CD4-positive, alpha-beta T cell treated with Interleukin-4 for 4 hours (primary cell): ENCODE results near the gene CNRIP1.
"Not testable (repeated sequence)": the region's sequence is repeated elsewhere in the genome, so short reads cannot be mapped to it uniquely, and the experiment has no call there.

Source experiments
- DNase-seq: peaks from one replicate; pipeline ENCODE4 v3.0.0-alpha.2; 2020

The CNRIP1 gene, protein sequence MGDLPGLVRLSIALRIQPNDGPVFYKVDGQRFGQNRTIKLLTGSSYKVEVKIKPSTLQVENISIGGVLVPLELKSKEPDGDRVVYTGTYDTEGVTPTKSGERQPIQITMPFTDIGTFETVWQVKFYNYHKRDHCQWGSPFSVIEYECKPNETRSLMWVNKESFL

DNA sequence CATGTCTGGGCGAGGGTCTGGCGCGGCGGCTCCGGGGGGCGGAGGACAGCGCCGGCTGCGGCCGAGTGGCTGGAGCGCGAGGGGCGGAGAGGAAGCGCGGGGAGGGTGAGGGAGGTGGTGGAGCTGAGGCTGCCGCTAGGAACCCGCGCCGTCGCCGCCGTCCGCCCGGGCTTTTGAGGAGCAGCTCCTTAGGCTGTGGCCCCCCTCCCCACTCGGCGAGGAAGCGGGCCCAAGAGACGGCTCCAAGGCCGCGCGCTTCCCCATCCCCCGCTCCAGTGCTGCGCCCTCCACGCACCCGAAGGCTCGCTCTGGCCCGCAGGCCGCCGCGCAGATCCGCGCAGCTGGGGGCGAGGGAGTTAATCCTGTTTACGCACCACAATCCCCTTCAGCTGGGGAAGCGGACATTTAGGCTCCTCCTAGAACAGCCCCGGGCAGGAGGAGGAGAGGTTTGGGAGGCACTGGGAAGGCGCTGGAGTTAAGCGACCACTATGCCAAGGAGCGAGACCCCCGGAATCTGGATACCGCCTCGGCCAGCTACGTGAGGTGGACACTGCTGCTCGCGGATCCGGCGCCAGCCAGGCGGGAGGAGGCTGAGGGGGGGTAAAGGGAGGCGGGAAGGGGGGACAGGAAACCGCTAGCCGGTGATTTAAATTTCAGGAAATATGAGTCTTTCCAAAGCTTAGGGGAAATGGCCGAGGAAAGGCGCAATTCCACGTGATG is at the start of gene CNRIP1:
TSS of gene CNRIP1 (minus strand) at position 552 of the 720 bp plus-strand sequence. CDS start at position 3, 549 bp downstream.
- no peak for DNase-seq

DNA sequence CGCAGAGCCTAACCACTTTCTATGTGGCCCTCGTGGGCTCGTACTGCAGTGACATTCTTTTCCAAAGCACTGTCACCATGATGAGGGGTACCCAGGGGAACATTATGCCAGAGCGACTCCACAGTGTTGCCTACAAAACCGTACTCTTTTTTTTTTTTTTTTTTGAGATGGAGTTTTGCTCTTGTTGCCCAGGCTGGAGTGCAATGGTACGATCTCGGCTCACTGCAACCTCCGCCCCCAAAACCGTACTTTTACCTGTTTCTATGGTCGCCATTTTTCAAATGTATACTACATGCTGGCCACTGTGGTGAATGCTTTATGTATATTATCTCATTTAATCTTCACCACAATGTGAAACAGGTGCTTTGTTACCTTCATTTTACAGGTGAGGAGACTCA is 49.6 kb upstream of the CNRIP1 start:
- no peak for DNase-seq

DNA sequence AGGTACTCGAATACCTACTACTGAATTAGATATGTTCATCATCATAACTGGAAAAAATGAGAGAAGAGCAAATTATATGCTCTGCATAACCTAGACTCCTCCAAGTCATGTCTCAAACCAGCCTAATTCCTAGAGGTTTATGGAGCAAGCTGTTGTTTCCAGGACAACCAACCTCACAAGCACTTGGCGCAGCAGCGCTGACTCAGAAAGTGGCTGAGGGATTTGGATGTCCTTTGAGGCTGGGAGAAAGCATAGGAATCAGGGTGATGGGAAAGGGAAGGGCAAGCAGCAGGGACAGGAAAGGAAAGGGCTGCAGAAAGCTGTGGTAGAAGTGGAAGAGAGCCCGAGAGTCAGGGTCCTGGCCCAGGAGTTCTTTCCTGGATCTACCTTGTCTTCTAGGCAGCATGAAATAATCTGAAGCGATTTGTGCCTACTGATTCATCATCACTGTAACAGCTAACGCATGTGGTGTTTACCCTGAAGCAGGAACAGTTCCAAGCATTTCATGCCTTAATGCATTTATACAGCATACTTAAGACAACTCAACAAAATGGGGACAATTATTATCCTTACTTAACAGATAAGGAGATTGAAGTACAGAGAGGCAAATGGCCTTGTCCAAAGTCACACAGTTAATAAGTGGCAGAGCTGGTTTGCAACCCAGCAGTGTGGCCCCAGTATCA is 49.0 kb upstream of the CNRIP1 start:
- no peak for DNase-seq

DNA sequence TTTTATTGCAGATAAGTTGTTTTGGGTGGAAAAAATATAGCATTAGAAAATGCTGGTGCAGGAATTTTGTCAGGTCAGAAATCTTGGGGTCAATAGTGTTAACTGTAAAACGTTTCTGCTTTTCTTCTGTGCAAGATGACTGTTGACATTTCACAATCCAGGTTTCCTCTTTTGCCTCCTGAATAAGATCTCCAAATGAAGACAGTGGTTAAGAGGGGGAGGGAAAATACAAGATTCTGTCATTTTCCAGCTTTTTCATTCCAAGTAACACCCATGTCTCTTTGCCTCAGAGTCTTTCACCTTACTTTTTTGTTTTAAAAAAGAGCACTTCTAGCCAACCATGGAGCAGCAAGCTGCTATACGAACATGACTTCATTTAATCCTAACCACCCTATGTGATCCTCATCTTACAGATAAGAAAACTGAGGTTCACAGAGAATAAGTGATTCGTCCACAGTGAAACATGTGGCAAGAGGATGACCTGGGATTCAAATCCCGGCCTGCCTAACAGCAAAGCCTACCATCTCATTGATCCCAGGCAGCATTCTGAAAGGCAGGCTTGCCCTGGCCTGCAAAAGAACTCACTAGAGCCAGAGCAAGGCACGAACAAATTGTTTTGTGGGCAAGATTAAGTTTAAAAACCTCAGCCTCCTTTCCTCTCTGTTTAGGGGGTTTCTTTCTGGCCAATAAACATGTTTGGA is 48.4 kb upstream of the CNRIP1 start:
- no peak for DNase-seq

DNA sequence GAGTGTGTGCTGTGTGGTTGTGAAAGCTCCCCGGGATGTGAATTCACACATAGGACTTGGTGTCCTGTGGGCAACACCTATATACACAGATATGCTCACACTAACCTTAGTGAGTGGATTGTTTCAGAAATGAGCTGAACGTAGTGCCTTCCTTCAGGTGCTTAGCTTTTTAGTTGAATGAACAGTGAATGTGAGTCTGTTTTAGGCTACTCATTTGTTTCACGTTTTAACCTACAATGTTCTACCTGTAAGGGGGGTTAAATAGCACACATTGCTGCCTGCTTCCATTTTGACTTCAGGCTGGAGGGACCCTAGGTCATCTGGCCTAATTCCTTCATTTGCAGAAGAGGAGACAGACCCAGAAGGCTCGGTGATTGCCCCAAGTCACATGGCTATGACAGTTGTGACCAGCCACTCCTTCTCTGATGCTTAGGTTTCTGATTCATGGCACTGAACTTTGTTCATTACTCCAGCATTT is 46.4 kb upstream of the CNRIP1 start:
- DNase-seq = peak; percentile 39

DNA sequence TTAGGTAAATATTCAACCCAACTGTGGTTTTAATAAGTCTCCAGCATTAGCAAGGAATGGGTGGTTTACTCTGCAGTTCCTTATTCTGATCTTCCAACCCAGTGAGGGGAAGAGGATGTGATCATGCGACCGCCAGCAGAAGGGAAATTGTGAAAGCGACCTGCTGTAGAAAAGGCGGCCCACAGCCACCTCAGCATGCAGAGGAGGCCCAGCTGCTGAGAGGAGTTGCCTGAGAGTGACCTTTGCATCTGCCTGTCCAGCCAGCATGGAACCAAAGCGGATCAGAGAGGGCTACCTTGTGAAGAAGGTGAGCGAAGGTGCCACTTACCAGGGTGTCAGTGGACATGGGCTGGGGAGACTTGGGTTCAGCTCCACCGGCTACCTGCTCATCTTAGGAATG is 45.3 kb upstream of the CNRIP1 start, which contains the start of gene PLEK:
TSS of gene PLEK (plus strand) at position 196 of the 400 bp plus-strand sequence. CDS start at position 266, 70 bp downstream.
- peak; percentile 56 for DNase-seq

DNA sequence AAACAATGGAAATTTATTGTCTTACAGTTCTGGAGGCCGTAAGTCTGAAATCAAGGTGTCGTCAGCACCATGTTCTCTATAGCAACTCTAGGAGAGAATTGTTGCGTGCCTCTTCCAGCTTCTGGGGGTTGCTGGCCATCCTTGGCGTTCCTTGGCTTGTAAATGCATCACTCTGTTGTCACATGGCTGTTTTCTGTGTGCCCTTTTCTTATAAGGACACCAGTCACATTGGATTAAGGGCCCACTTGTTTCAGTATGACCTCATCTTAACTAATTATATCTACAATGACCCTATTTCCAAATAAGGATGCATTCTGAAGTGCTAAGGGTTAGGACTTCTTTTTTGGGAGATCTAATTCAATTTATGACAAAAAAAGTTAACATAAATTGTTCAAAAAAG is 44.0 kb upstream of the CNRIP1 start:
- no peak for DNase-seq

DNA sequence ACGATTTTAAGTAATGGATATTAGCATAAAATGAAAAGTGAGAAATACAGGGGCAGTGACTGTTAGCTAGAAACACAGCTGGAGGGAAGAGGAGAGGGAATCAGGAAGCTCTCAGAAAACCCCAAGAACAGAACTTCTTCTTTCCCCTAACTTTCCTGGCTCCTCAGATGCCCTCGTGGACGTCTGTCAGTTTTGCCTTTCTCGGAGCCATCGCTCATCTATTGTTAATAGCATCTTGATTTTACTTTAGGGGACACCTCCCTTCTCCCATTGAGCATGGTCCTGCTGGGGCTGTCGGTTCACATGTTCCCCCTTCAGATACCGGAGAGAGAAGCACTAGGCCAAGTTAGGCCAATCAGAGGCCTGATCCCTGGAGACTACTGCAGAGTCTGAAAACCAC is 43.0 kb upstream of the CNRIP1 start:
- no peak for DNase-seq

DNA sequence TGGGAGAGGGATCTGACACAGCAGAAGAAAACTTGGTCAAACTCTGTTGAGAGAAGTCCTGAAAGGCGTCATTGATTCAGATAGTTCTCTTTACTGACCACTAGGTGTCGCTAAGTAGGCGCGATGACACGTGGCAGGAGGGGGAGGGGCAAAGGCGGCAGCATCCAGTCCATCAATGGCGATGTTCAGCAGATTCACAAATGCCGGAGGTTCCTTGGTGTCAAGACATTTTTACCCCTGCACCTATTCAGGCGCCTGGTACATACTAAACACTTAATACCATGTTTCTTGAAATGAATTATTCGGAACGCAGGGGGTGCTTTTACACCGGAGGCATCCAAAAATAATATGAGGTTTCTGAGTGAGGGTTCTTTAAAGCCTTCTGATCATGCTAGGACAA is 42.3 kb upstream of the CNRIP1 start:
- peak; percentile 83 for DNase-seq

DNA sequence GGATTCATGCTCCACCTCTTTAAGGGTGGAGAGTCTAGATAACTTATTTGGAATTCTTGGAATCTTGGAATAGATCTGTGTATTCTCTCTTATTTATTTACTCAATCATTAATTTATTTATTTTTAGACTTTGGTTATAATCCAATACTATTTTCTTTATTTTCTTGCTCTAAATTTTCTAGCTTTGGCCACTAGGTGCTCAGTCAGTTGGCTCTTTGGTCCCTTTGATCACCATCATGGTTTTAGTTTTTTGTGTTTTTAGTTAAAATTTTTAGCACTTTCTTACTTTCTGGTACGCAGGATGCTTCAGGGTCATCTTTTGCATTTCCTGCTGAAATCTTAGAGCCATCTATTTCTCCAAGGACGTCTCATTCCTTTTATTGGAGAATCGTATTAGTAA is 40.1 kb upstream of the CNRIP1 start:
- no peak for DNase-seq

DNA sequence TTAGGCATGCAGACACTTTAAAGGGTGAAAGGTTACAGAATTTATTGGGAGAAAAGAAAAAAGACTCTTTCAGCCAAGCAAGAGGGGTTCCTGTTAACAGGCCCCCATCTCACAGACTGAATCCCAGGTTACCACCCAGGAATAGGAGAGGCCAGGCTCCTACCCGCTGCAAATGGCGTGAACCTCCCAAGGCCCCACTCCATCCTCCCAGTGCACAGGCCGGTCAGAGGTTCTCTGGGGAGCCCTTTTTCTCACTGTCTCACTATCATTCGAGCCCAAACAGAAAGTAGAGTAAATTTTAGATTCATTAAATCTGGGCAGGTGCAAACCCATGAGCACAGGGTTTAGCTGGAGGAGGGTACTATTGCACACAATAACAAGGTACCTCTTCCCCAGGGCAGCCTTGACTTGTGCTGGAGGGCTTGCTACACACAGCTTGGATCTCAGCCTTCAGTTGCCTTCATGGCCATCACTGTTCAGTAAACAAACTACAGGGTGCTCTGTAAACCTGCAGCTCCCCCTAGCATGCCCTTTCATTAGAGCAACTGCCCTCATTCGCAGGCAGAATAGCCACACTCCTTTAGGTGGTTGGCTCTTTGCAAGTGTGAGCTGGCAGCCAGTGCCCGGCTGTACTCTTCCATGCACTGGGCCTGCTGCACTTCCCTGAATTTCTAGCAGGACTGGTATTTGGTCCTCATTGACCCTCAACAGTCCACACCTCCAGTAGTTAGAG is 38.0 kb upstream of the CNRIP1 start:
- DNase-seq = peak; percentile 35

DNA sequence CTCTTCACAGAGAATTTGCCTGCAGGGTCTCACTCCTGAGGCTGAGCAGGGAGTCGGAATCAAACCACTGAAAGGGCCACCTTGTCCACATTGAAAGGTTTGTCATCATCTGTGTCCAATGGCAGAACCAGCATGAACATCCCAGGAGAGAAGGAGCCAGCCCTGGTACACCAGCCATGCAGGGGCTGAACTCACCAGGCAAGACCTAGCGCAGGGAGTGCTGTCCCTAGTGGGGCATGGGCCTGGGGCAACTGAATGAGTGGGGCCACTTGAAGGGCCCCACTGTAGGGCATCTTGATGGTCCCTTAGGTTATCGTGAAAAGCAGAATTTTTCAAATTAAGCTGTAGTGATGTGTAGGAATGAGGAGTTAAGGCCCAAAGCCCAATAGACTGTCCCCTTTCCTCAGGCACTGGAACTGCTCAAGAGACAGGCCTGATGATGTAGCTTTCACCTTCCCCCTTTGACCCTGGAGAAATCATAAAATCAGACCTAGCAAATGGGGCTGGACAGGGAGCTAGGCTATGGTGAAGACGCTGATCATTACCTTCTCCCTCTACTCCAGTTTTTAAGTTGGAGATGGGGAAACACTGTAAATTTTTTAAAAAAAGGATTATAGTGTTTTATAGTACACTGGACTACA is 37.0 kb upstream of the CNRIP1 start:
- no peak for DNase-seq

DNA sequence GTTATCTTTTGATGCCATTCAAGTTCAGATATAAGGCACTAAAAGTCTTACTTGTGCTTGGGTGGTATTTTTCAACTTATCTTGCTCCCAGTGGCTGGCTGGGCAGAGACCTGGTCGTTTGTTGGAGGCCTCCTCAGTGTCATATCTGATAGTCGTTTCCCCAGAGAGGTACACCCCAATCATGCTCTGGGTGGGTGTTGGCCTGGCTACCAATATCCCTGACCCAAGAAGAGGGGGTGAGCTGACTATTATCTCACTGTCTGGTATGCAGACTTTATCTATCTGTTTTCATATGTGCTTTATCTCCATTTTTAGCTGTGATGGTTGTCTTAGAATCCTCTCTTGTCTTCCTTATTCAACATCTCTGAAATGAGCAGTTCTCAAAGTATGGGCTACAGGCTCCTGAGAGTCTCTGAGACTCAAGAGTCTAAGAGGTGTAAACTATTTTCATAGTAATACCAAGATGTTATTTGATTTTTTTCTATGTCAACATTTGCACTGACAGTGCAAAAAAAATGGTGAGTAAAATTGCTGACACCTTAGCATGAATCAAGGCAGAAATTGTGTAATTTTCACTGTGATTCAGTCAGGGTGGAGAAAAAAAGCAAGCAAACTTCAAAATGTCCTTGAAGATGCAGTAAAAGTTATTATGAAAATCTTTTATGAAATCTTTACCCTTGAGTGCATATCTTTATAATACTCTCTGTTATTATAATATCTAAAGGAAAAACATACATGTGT is 33.1 kb upstream of the CNRIP1 start:
- no peak for DNase-seq

DNA sequence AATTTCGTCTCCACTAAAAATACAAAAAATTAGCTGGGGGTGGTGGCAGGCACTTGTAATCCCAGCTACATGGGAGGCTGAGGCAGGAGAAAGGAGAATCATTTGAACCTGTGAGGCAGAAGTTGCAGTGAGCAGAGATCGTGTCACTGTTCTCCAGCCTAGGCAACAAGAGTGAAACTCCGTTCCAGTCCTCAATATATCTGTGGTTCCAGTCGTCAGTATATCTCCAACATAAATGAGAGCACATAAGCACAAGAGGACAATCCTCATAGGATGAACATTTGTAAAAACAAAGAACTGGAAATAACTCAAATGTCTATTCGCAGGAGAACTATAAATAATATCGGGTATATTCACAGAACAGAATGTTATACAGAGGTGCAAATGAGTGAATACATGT is 32.2 kb upstream of the CNRIP1 start:
- DNase-seq = no peak

DNA sequence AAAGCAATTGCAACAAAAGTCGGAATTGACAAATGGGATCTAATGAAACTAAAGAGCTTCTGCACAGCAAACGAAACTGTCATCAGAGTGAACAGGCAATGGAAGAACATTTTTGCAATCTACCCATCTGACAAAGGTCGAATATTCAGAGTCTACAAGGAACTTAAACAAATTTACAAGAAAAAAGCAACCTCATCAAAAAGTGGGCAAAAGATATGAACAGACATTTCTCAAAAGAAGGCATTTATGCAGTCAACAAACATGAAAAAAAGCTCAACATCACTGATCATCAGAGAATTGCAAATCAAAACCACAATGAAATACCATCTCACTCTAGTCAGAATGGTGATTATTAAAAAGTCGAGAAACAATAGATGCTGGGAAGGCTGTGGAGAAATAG is 29.3 kb upstream of the CNRIP1 start:
- DNase-seq = not testable (repeated sequence)

DNA sequence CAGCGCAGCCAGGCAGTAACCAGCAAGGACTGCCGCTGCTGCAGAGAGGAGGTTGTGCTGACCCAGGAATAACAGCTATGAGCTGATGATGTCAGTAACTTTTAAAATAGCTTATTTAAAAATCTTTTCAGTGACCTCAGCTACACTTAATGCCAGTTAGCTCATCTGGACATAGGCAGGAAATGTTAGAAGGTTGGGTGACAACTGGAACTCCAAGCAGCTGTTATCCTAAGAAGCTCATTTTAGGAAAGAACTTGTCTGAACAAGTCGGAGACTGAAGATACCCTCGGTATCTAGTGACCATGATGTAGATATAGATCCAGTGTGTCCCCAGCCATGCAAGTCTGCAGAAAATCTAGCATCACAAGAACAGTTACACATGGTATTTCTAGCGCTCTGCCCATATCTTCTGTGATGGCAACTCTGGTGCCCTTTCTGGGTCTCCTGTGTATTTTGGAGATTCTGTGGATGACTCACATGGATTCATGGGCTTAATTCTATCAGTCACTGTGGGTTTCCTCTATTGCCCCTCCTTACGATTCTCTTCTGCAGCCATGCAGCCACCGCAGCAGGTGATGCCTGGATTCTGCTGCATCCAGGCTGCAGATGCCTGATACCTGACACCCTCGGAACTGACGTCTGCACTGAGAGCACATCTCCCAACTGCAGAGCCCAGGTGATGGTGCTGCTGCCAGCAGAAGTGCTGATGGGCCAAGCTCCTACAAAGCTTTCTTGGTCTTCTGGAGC is 25.6 kb upstream of the CNRIP1 start:
- DNase-seq = no peak

DNA sequence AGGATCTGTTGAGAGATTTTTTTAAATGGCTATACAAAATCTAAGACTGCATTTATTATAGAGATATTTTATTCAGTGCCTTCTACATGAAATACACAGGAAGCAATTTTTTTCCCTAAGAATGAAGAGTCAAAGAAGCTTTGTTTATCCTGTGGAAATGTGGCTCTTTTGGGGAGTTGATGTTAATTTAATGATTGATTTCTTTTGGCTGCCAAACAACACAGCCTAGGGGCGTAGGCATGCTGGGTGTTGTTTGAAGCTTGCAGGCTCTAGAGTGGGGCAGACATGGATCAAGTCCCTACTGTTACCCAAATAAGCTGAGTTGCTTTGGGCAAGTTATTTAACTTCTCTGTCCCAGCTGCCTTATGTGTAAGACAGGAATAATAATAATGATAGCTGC is 24.3 kb upstream of the CNRIP1 start:
- no peak for DNase-seq

DNA sequence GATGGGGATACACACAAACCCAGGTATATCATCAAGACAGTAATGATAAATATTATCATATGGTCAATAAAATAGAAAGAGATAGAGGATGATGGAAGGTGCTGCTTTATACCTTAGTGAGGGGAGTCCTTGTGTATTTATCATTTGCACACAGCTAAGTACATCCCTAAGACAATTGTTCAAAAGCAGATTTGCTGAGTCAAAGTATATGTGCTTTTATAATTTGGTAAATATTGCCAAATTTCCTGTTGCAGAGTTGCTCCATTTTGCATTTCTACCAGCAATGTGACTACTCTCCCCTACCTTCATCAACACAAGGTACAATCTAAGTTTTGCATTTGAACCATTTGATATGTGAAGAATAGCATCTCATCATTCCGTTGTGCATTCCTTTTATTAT is 22.7 kb upstream of the CNRIP1 start:
- DNase-seq = no peak

DNA sequence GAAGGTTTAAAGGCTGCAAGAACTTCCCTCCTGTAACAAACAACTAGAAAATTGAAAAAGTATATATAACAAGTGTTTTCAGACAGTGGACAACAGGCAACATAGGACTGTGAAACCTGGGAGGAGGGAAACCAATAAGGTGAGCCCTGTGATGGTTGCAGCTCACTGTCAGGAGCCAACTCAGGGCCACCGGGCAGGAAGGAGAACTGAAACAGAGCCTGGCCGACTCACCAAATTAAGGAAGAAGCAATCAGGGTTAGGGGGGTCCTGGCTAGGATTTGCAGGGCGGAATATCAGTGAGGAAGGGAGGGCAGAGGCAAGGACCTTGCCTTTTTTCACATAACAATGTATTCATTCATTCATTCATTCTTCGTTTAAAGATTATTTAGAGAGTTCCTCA is 21.8 kb upstream of the CNRIP1 start:
- no peak for DNase-seq

DNA sequence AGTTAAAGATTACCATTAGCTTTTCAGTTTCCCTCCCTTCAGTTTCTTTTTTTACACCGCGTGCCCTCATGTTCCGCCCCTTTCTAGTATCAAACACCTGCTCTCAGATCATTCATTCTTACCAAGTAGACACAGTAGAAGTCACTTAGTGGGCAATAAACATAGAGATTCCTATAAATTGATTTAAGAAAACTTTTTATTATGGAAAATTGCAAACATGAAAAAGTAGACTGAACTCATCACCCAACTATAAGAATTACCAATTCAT is 21.2 kb upstream of the CNRIP1 start:
- no peak for DNase-seq
